ENCODE measurements around the gene CNTN5. TPM values are rescaled to one million over a fixed set of nuclear protein-coding genes. Genes with fewer than 3 reads are reported as not detected.

The CNTN5 gene
- total and polyA plus RNA-seq, 2 donors (not counting 1 experiment from before 2014, with no cell fraction given), result not detected

- Mint-ChIP-seq H3K27ac (no peak overlapping the region), H3K27me3 (no peaks in the 10 kb centered on the region), H3K4me1 (no peaks in the 10 kb centered on the region), H3K9me3 (ENCODE audit: insufficient read depth) (peaks cover 3% of the 10 kb centered on the region), H3K4me3 (no peak overlapping the region)
- DNase-seq (no peak), ATAC-seq (ENCODE audit: low read depth) (no peak)
- CTCF ChIA-PET, result no interaction called here
- H3K27ac ChIP-seq (ENCODE audit: low read length in 2 of 2), result no peak overlapping the region
- H3K4me1 ChIP-seq (ENCODE audit: control insufficient read depth in 2 of 2, insufficient read depth in 2 of 2, low read length in 2 of 2), result no peaks in the 10 kb centered on the region
- H2AFZ ChIP-seq (ENCODE audit: insufficient read depth, low read depth, low read length, poor library complexity, severe bottlenecking), result no peak overlapping the region
- no peaks in the 10 kb centered on the region for H4K20me1 ChIP-seq (ENCODE audit: control insufficient read depth, insufficient read depth, low read length, poor library complexity, severe bottlenecking)
- no peak overlapping the region for H3K4me3 ChIP-seq (ENCODE audit: control extremely low read depth in 1 of 5, extremely low read depth in 1 of 5, insufficient read depth in 1 of 5, low read depth in 2 of 5, low read length in 4 of 5)
- H3K9ac ChIP-seq (ENCODE audit: low read length), result no peak overlapping the region
- no peak for TF ChIP-seq EZH2 (IDR thresholded peaks at IDR 0.05; ENCODE audit: borderline replicate concordance, insufficient read depth, low read depth, low read length, poor library complexity, severe bottlenecking)
- TF ChIP-seq CTCF (IDR thresholded peaks at IDR 0.05), result no peak
- no peak overlapping the region for H3K4me2 ChIP-seq (replicated peaks; ENCODE audit: low read depth, low read length, poor library complexity, severe bottlenecking)
- peaks cover 0 to 7% (median 0%) of the 10 kb centered on the region in 3 donors for H3K9me3 ChIP-seq (ENCODE audit: control extremely low read depth in 1 of 3, control insufficient read depth in 2 of 3, insufficient read depth in 1 of 3, low read length in 2 of 3)
- WGBS (ENCODE audit: insufficient coverage), result 80% methylated on average over 1 of the region's 2 CpGs
- H3K36me3 ChIP-seq (replicated peaks in 1 of 2; ENCODE audit: control extremely low read depth in 1 of 2, control insufficient read depth in 1 of 2, extremely low read depth in 1 of 2, insufficient read depth in 2 of 2, low read length in 1 of 2), result no peaks in the 10 kb centered on the region
- H3K27me3 ChIP-seq (replicated peaks in 1 of 4; ENCODE audit: control extremely low read depth in 1 of 4, control insufficient read depth in 3 of 4, insufficient read depth in 4 of 4, low read length in 3 of 4), result no peaks in the 10 kb centered on the region
- POLR2A ChIA-PET, result no interaction called here
- H3K79me2 ChIP-seq (ENCODE audit: control insufficient read depth, insufficient read depth, low read length), result no peaks in the 10 kb centered on the region
- intact Hi-C loops (cut with micrococcal nuclease), result no loop called here
Observed at GRCh38 chr11:100403816-100404215, 1383.1 kb downstream of the CNTN5 start.

GRCh38 chr11:100404907-100405306 lies 1384.2 kb downstream of the CNTN5 start:
- Mint-ChIP-seq H3K4me3 (no peak overlapping the region), H3K4me1 (no peaks in the 10 kb centered on the region), H3K27ac (no peak overlapping the region), H3K9me3 (ENCODE audit: insufficient read depth) (peaks cover 3% of the 10 kb centered on the region), H3K27me3 (no peaks in the 10 kb centered on the region)
- Histone ChIP-seq H2AFZ (ENCODE audit: insufficient read depth, low read depth, low read length, poor library complexity, severe bottlenecking) (no peak overlapping the region), H3K4me2 (replicated peaks; ENCODE audit: low read depth, low read length, poor library complexity, severe bottlenecking) (no peak overlapping the region), H3K27me3 (replicated peaks in 1 of 4; ENCODE audit: control extremely low read depth in 1 of 4, control insufficient read depth in 3 of 4, insufficient read depth in 4 of 4, low read length in 3 of 4) (no peaks in the 10 kb centered on the region), H3K9me3 (ENCODE audit: control extremely low read depth in 1 of 3, control insufficient read depth in 2 of 3, insufficient read depth in 1 of 3, low read length in 2 of 3) (peaks cover 0 to 7% (median 0%) of the 10 kb centered on the region in 3 donors), H4K20me1 (ENCODE audit: control insufficient read depth, insufficient read depth, low read length, poor library complexity, severe bottlenecking) (no peaks in the 10 kb centered on the region), H3K4me1 (ENCODE audit: control insufficient read depth in 2 of 2, insufficient read depth in 2 of 2, low read length in 2 of 2) (no peaks in the 10 kb centered on the region), H3K27ac (ENCODE audit: low read length in 2 of 2) (no peak overlapping the region), H3K9ac (ENCODE audit: low read length) (no peak overlapping the region), H3K36me3 (replicated peaks in 1 of 2; ENCODE audit: control extremely low read depth in 1 of 2, control insufficient read depth in 1 of 2, extremely low read depth in 1 of 2, insufficient read depth in 2 of 2, low read length in 1 of 2) (no peaks in the 10 kb centered on the region), H3K4me3 (ENCODE audit: control extremely low read depth in 1 of 5, extremely low read depth in 1 of 5, insufficient read depth in 1 of 5, low read depth in 2 of 5, low read length in 4 of 5) (no peak overlapping the region), H3K79me2 (ENCODE audit: control insufficient read depth, insufficient read depth, low read length) (no peaks in the 10 kb centered on the region)
- DNase-seq, result no peak
- 89% methylated on average over 10 of the region's 10 CpGs for WGBS (ENCODE audit: insufficient coverage)
- intact Hi-C loops (cut with micrococcal nuclease), result no loop called here
- ATAC-seq (ENCODE audit: low read depth), result no peak
- TF ChIP-seq CTCF (IDR thresholded peaks at IDR 0.05), result no peak
- TF ChIP-seq EZH2 (IDR thresholded peaks at IDR 0.05; ENCODE audit: borderline replicate concordance, insufficient read depth, low read depth, low read length, poor library complexity, severe bottlenecking), result no peak
- CTCF ChIA-PET, result no interaction called here
- POLR2A ChIA-PET, result no interaction called here

Data from B cell (primary cell).